Renal pelvis (tissue), 12 donors: ENCODE measurements around the gene NUDC. TPM values are rescaled to one million over a fixed set of nuclear protein-coding genes. Genes with fewer than 3 reads are reported as not detected.
"Not testable (repeated sequence)": the region's sequence is repeated elsewhere in the genome, so short reads cannot be mapped to it uniquely, and the experiment has no call there.

ENCODE experiments used
- DNase-seq: peaks from one replicate; pipeline ENCODE4 v3.0.0-alpha.2; 2013
- long read RNA-seq, 16 experiments: transcript quantifications; one replicate each; lab custom pipeline, GENCODE V29; 2026
- polyA plus RNA-seq, 3 donors: library from polyadenylated mRNA; unstranded; fragments of 120-200 nt; gene quantifications; one replicate each; pipeline ENCODE4 v1.2.1, GENCODE V29; 2013; ENCODE audit not compliant: insufficient read length in 3 of 3

Gene NUDC
- polyA plus RNA-seq: 100 to 1,000 TPM in 2 of 3 donors, 10 to 100 TPM in 1; 83.8 to 104 (median 102) TPM
- long read RNA-seq, donor 1, transcript NUDC-201 (9 exons, 1,800 nt): major isoform, 51 of 87 reads
- long read RNA-seq, donor 1, partial matches to known transcripts: 27 of 87 reads
- long read RNA-seq, donor 1, other reads (novel, unspliced or antisense): 5 of 87 reads
- long read RNA-seq, donor 2, transcript NUDC-201 (9 exons, 1,800 nt): major isoform, 58 of 73 reads
- long read RNA-seq, donor 2, partial matches to known transcripts: 14 of 73 reads
- long read RNA-seq, donor 2, other reads (novel, unspliced or antisense): 0 of 73 reads
- long read RNA-seq, donor 3, transcript NUDC-201 (9 exons, 1,800 nt): major isoform, 50 of 83 reads
- long read RNA-seq, donor 3, partial matches to known transcripts: 33 of 83 reads
- long read RNA-seq, donor 3, other reads (novel, unspliced or antisense): 0 of 83 reads
- long read RNA-seq, donor 4, transcript NUDC-201 (9 exons, 1,800 nt): major isoform, 63 of 96 reads
- long read RNA-seq, donor 4, transcript NUDC-204 (2 exons, 607 nt): minor isoform, 10 of 96 reads
- long read RNA-seq, donor 4, partial matches to known transcripts: 23 of 96 reads
- long read RNA-seq, donor 4, other reads (novel, unspliced or antisense): 0 of 96 reads
- long read RNA-seq, donor 5, transcript NUDC-201 (9 exons, 1,800 nt): major isoform, 20 of 46 reads
- long read RNA-seq, donor 5, partial matches to known transcripts: 26 of 46 reads
- long read RNA-seq, donor 5, other reads (novel, unspliced or antisense): 0 of 46 reads
- long read RNA-seq, donor 6, transcript NUDC-201 (9 exons, 1,800 nt): major isoform, 57 of 81 reads
- long read RNA-seq, donor 6, partial matches to known transcripts: 23 of 81 reads
- long read RNA-seq, donor 6, other reads (novel, unspliced or antisense): 0 of 81 reads
- long read RNA-seq, donor 7, transcript NUDC-201 (9 exons, 1,800 nt): major isoform, 60 of 114 reads
- long read RNA-seq, donor 7, partial matches to known transcripts: 51 of 114 reads
- long read RNA-seq, donor 7, other reads (novel, unspliced or antisense): 0 of 114 reads
- long read RNA-seq, donor 8, transcript NUDC-201 (9 exons, 1,800 nt): major isoform, 23 of 36 reads
- long read RNA-seq, donor 8, partial matches to known transcripts: 13 of 36 reads
- long read RNA-seq, donor 8, other reads (novel, unspliced or antisense): 0 of 36 reads
- long read RNA-seq, donor 9, transcript NUDC-201 (9 exons, 1,800 nt): major isoform, 63 of 122 reads
- long read RNA-seq, donor 9, partial matches to known transcripts: 57 of 122 reads
- long read RNA-seq, donor 9, other reads (novel, unspliced or antisense): 0 of 122 reads
- long read RNA-seq, donor 10, transcript NUDC-201 (9 exons, 1,800 nt): major isoform, 44 of 83 reads
- long read RNA-seq, donor 10, partial matches to known transcripts: 37 of 83 reads
- long read RNA-seq, donor 10, other reads (novel, unspliced or antisense): 0 of 83 reads
- long read RNA-seq, donor 11, transcript NUDC-201 (9 exons, 1,800 nt): major isoform, 24 of 47 reads
- long read RNA-seq, donor 11, partial matches to known transcripts: 21 of 47 reads
- long read RNA-seq, donor 11, other reads (novel, unspliced or antisense): 0 of 47 reads
- long read RNA-seq, donor 12, transcript NUDC-201 (9 exons, 1,800 nt): major isoform, 83 of 150 reads
- long read RNA-seq, donor 12, partial matches to known transcripts: 65 of 150 reads
- long read RNA-seq, donor 12, other reads (novel, unspliced or antisense): 0 of 150 reads
- long read RNA-seq, donor 13, transcript NUDC-201 (9 exons, 1,800 nt): major isoform, 21 of 105 reads
- long read RNA-seq, donor 13, partial matches to known transcripts: 84 of 105 reads
- long read RNA-seq, donor 13, other reads (novel, unspliced or antisense): 0 of 105 reads
- long read RNA-seq, donor 14: 0 reads
- long read RNA-seq, donor 15, transcript NUDC-204 (2 exons, 607 nt): minor isoform, 5 of 120 reads
- long read RNA-seq, donor 15, transcript NUDC-201 (9 exons, 1,800 nt): major isoform, 74 of 120 reads
- long read RNA-seq, donor 15, partial matches to known transcripts: 41 of 120 reads
- long read RNA-seq, donor 15, other reads (novel, unspliced or antisense): 0 of 120 reads
- long read RNA-seq, donor 16, transcript NUDC-201 (9 exons, 1,800 nt): major isoform, 67 of 109 reads
- long read RNA-seq, donor 16, partial matches to known transcripts: 39 of 109 reads
- long read RNA-seq, donor 16, other reads (novel, unspliced or antisense): 0 of 109 reads

DNA sequence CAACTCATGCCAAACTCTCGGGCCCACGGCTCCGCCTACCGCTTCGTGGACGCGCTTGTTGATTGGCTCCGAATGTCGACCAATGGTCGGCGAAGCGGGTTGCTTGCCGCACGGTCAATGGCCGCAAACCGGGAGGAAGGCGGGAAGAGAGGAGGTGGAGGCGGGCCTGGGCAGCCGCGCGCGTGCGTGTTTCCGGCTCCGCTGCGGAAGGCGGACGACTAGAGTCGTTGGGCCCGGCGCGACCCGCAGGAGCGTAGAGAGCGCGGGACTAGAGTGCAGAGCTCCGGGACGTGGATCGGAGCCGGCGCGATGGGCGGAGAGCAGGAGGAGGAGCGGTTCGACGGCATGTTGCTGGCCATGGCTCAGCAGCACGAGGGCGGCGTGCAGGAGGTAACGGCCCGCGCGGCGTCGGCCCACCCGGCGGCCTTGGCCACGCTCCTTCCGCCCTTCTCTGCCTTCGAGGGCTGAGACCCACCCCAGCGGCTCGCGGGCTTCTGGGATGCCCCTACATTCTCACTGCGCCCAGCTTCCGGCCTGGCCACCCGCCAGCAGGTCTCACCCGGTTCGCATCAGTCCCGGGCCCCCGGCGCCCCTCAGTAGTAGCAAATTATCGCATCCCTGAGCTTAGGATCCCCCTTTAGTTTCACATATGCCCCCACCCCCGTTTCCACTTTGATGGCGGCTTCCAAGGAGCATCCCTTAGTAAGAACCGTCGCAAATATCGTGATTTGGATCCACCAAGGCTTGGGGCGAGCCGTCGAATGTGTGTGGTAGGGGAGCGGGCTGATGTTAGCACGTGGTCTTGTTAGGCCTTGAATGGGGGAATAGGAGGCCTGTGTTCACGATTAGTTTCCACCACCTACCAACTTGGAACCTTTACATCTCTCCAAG, at the start of gene NUDC:
Gene NUDC (plus strand): TSS at position 204 of the 891 bp plus-strand sequence. CDS start 106 bp downstream, at position 310.
- peak; percentile 97 for DNase-seq

DNA sequence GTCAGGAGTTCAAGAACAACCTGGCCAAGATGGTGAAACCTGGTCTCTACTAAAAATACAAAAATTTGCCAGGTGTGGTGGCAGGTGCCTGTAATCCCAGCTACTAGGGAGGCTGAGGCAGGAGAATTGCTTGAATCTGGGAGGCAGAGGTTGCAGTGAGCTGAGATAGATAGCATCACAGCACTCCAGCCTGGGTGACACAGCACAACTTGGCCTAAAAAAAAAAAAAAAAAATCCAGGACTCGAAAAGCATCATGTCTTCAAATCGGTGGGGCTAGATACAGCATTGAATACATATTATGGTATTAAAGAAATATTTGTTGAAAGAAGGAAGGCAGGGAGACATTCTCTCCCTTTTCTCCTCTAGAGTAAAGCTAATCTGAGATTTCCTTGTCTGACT, 48.4 kb upstream of the NUDC start:
- DNase-seq: not testable (repeated sequence)

DNA sequence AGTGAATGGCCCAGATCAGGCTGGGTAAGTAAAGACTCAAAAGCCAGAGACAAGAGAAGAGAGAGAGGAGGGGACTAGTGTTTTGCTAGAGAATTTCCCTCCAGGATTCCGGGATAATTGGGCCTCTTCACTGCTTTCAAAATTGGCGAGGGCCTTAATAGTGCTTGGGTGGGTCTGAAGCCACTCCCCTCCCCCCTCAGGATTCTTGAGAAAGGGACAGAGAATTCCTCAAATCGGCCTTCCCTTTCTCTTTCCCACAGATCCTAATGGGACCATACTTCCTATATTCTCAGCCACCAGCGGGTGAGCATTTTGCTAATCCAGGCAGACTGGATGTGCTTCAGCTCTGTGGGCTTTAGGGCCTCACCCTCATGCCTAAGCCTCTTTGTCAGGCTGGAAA, 46.6 kb upstream of the NUDC start:
- DNase-seq: no peak

DNA sequence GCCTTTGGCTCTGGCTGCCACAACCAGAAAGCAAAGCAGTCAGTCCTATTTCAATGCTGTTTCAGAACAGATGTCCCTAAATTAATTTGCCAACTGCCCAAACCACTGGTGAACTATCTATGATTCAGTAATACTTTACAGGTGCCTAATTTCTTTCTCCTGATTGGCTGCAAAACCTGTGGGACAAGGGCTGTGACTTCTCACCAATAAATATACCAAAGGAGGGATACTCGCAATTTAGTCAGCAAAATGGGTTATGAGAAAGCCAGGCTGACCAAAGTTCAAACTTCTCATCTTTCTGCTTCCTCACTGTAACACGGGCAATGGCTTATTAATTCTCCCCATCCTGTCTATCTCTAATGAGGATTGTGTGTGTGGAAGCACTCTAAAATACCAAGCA, 44.2 kb upstream of the NUDC start:
- DNase-seq: no peak

DNA sequence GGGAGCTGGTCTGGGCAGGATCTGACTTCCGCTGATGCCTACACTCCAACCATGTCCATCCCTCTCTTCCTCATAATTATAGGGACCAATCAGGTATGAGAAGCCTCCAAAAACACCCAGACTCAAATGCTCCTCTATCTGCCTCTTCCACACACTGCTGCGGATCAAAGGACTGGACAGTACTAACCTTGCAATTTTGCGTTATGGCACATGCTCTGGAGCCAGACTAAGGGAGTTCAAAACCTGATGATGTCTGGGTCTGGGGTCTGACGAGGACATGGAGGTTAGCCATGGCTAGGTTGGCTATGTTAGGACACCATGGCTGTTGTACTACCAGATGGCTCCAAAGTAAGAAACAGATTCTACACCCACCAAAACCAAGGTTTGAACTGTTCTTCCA, 41.8 kb upstream of the NUDC start:
- no peak for DNase-seq

DNA sequence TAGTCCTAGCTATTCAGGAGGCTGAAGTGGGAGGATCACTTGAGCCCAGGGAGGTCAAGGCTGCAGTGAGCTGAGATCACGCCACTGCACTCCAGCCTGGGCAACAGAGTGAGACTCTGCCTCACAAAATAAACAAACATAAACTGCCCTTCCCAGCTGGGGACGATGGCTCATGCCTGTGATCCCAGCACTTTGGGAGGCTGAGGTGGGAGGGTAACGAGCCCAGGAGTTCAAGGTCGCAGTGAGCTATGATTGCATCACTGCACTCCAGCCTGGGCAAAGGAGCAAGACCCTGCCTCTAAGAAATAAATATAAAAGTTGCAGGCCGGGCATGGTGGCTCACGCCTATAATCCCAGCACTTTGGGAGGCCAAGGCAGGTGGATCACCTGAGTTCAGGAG, 39.9 kb upstream of the NUDC start:
- DNase-seq: not testable (repeated sequence)

DNA sequence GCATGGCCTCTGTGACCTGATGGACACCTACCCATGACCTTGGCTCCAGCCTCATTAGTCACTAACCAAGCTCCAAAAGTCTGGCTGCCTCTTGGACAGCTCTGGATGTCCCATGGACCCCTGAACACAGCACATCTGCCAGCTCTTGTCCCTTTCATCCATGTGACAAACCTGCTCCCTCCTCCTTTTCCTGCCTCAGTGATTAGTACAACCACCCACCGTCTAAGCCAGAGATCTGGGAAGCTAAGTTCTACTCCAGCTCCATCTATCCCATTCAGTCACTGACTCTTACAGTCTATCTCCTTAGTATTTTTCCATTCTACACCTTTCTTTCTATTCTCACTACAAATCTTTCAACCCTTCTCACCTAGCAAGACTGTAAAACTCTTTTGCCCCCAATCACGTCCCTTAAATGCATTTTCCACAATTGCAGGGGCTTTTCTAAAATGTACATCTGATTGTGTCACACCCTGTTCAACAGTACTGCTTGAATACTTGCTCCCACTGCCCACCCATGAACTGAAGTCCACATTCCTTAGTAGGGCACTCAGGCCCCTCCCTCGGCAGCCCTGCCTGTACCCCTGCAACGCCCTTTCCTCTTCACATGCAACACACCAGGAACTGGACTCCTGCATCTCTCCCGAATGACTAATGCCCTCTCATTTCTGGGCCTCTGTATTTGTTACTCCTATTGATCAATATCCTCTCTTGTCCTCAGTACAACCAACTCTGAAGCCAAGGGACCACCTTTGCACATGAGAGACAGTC, 38.7 kb upstream of the NUDC start:
- no peak for DNase-seq

DNA sequence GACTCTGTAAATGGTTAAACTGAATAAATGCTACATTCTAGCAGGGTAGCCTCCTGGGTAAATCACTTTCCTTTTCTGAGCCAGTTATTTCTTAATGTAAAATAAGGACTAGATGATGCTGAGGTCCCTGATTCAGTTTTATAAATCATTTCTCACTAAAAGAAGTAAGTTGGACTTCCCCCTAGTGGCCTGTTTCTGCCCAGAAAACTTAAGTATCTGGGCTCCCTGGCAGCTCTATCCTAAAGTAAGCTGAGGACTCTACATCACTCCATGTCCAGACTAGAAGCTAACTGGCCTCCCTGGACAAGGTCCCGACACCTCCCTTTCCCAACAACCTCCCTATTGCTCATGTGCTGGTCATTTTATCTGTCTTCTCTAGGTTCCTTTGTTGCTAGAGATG, 34.4 kb upstream of the NUDC start:
- no peak for DNase-seq

DNA sequence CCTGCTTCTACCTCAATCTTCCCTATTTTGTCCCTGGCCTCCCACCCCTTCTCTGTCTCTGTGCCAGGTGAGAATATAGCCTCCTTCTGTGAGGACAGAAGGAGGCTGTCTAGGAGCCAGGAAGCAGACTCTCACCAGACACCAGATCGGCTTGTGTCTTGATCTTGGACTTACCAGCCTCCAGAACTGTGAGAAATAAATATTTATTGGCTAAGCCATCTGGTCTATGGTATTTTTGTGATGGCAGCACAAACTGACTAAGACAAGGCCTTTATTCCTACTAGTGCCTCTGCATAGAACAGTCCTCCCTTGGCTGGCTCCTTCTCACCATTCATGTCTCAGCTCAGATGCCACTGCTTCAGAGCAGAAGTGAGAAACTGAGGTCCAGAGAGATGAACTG, 33.3 kb upstream of the NUDC start:
- no peak for DNase-seq

DNA sequence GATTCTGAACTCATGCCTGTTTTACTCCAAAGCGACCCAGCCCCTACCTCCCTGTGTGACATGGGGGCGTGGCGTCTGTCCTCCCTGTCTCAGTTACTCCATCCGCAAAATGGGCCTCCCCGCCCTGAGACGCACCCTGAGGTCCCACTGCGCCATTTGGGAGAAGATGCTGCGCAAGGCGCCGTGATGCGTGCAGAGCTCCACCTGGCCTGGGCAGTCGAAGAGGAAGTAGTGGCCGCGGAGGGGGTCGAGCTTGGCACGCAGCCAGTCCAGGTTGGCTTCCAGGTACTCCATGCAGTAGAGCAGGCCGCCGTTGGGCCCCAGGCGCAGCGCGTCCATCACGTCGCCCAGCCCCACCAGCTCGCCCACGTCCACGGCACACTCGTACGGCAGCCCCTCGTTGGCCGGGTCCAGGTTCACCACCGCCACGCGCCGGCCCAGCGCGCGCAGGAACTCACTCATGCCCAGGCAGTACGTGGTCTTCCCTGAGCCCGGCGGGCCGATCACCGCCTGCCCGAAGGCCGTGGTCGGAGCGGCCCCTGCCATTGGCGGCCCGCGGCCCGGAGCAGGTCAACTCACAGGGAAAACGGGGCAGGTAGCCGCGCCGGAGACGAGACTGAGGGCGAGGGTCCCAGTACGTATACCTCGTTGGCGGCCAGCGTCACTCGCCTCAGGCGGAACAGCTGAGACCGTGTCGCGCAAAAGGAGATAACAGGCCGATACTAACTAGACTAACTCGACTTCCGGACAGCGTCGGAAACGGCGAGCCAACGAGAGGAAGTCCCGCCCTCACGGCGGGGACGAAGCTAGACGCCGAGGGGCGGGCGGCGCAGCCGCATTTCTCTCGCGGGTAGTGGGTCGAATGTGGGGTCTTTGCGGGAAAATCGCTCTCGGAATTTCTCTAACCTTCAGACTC, 31.7 kb upstream of the NUDC start, which contains the start of gene GPN2:
Gene GPN2 (minus strand): TSS at position 733 of the 916 bp plus-strand sequence. CDS start 187 bp downstream, at position 546.
- peak; percentile 81 for DNase-seq

DNA sequence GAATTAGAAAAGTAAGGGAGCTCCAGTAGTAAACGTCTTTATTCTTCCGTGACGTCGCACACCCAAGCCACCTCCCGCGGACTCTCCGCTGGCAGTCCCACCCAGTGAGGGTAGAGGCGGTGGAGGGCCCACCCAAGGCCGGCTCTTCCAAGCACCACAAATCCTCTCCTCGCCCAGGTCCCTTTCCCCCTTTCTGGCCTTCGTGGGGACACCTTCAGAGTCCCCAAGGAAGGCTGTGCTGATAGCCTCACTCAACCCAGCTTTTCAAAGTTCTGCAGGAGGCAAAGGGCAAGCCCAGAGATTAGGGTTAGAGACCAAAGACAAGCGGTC, 31.1 kb upstream of the NUDC start:
- no peak for DNase-seq

DNA sequence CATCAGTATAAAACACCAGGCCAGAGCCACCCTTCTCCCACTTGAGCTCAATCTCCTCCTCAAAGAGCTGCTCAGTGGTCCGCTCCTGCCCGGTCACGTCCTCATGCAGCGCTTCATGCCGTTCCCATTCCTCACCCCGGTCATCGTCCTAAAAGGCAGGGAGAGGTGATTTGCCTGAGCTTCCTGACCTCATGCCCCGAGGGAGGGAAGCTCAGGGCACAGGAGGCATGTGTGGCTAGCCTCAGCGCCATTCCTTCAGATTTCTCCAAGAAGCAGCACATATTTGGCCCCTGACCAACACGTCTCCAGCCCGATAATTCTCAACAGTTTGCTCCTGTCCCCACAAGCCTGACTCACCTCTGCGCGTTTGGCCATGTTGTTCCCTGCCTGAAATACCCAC, 27.3 kb upstream of the NUDC start:
- no peak for DNase-seq

DNA sequence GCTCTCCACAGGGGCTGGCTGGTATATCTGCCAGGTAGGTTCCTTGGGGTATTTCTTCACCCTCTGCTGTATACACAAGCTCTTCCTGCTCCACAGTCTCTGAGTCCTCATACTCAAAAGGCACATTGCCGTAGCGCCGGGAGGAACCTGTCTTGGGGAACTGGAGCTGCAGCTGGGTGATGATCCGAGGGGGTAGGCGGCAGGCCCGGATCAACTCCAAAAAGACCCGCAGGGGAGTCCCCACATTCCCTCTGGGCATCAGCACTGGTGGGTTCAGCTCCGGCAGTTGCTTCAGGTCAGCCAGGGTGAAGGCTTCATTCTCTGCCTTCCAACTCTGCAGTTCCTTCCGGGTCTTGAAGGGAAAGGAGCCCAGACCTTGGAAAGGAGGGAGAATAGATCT, 24.2 kb upstream of the NUDC start:
- no peak for DNase-seq

DNA sequence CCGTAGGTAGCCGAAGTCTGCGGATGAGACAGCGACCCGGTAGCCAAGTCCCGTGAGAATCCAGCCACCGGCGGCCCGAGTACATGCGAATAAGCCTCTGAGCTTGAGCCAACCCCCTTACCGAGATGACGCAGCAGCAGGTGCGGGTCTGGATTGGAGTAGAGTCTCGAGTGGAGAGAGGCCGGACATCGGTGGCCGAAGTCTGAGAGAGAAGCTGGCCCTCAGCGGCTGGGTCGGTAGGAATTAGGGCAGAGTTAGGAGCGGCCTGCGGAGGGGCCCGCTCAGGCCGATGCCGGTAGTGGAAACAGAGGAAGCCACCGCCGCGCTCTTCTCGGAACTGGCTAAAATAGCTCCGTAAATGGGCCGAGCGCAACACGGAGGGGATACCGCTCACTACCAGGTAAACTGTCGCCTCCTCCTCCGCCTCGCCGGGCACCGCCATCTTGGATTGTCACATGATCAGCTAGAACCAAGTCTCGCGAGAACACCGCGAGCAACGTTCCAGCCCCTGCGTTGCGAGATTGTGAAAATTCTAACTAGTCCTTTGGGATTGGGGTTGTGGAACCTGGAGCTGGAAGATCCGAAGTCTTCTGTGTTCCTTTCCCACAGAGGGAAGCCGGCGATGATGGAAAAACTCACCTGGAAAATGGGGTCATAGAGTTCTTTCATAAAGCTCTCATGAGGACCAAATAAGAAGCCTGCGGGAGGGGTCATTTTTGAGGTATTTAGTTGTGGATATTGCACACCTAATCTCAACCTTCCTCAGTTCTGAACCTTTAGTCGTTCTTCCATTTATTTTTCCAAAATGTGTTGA, 21.3 kb upstream of the NUDC start, which contains the start of gene GPATCH3:
Gene GPATCH3 (minus strand): TSS at position 467 of the 814 bp plus-strand sequence. CDS start 25 bp downstream, at position 442.
- DNase-seq: peak; percentile 95

DNA sequence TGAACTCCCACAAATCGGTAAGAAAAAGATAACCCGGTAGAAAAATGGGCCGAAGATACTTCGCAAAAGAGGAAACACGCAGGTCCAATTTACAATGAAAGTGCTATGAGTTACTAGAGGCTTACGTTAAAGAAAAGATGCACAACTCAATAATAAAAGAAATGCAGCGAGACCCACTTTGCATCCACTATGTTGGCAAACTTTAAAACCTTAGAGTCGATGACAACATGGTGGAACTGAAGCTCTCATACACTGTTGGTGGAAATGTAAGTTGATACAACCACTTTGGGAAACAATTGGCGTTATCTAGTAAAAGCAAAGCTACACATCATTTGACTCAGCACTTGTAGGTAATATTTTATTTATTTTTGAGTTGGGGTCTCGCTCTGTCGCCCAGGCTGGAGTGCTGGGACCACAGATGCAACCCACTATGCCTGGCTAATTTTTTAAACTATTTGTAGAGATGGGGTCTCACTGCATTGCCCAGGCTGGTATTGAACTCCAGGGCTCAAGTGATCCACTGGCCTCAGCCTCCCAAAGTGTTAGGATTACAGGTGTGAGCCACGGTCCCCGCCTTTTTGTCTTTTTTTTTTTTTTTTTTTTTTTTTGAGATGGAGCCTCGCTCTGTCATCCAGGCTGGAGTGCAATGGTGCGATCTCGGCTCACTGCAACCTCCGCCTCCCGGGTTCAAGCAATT, 20.6 kb upstream of the NUDC start:
- no peak for DNase-seq
